Suprapubic skin (tissue), 4 donors: ENCODE results near the gene MLLT10. TPM values are rescaled to one million over a fixed set of nuclear protein-coding genes. Genes with fewer than 3 reads are reported as not detected.

ENCODE experiments used
- DNase-seq, 2 donors: peaks; one replicate each; pipeline ENCODE4 v3.0.0-alpha.2; 2019; ENCODE audit warnings: low spot score in 2 of 2
- H3K27ac ChIP-seq: fragments of 200-600 bp; sonication (generic); one replicate; pipeline ENCODE4 v1.5.1; 2019
- H3K27me3 ChIP-seq: fragments of 200-600 bp; sonication (generic); one replicate; pipeline ENCODE4 v1.5.1; 2019
- H3K36me3 ChIP-seq: fragments of 200-600 bp; sonication (generic); one replicate; pipeline ENCODE4 v1.5.1; 2019
- H3K4me1 ChIP-seq: fragments of 200-600 bp; sonication (generic); one replicate; pipeline ENCODE4 v1.5.1; 2019
- H3K4me3 ChIP-seq: fragments of 200-600 bp; sonication (generic); one replicate; pipeline ENCODE4 v1.5.1; 2019; ENCODE audit warnings: mild to moderate bottlenecking
- H3K9me3 ChIP-seq: fragments of 200-600 bp; sonication (generic); one replicate; pipeline ENCODE4 v1.5.1; 2019
- EP300 ChIP-seq: sonication (generic); formaldehyde crosslinking; IDR thresholded peaks from one replicate; pipeline ENCODE4 v1.6.1; 2017; ENCODE audit warnings: antibody characterized with exemption
- POLR2A ChIP-seq, 2 donors: fragments of 450-650 bp; IDR thresholded peaks; one replicate each; pipeline ENCODE4 v1.6.1; 2017; ENCODE audit warnings: antibody characterized with exemption in 2 of 2, mild to moderate bottlenecking in 2 of 2, moderate library complexity in 2 of 2
- POLR2AphosphoS5 ChIP-seq, 3 donors: sonication (generic); formaldehyde crosslinking; IDR thresholded peaks; one replicate each; pipeline ENCODE4 v1.6.1; 2017; ENCODE audit warnings: antibody characterized with exemption in 3 of 3
- WGBS: methylation state at CpG from one replicate; pipeline ENCODE4 v1.1.5; 2018; 5-methylcytosine and 5-hydroxymethylcytosine counted together
- total RNA-seq, 4 donors: library from RNA; depleted of rRNA; stranded (reverse); fragments of >200 nt; gene quantifications; one replicate each; pipeline ENCODE4 v1.1.0, GENCODE V29; 2016
- TF ChIP-seq, protein P1 (sequence below), 2 donors: fragments of 200-600 bp in 1 of 2; fragments of 450-650 bp in 1 of 2; sonication (generic) in 1 of 2; IDR thresholded peaks; one replicate each; pipeline ENCODE4 v1.5.1; 2016 to 2019; ENCODE audit warnings: antibody characterized with exemption in 2 of 2, mild to moderate bottlenecking in 1 of 2, moderate library complexity in 1 of 2

The MLLT10 gene
- total RNA-seq, 4 donors from 2014 or later, result 58.0 to 97.8 (median 64.4) TPM

DNA sequence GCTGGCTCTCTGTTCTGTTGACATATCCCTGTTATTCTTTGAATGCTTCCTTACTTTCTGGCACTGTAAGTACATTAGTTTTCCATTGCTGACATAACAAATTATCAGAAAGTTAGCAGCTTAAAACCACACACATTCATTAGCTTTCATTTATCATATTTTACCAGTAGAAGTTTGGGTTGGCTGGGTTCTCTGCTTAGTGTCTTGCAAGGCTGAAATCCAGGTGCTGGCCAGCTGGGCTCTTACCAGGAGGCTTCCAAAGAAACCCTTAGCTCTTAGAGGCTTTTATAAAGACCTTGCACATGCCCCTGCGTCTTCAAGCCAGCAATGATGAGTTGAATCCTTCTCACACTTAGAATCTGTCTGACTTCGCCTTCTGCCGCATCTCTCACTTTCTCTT is 160.6 kb downstream of the MLLT10 start:
- Histone ChIP-seq H3K4me3 (no peak overlapping the region), H3K27ac (no peak overlapping the region), H3K9me3 (peaks cover 4% of the 10 kb centered on the region), H3K36me3 (peaks cover 7% of the 10 kb centered on the region), H3K27me3 (no peaks in the 10 kb centered on the region), H3K4me1 (no peaks in the 10 kb centered on the region)
- TF ChIP-seq POLR2AphosphoS5 (IDR thresholded peaks at IDR 0.05) (no peak), POLR2A (IDR thresholded peaks at IDR 0.05) (no peak)
- TF ChIP-seq, protein P1, sequence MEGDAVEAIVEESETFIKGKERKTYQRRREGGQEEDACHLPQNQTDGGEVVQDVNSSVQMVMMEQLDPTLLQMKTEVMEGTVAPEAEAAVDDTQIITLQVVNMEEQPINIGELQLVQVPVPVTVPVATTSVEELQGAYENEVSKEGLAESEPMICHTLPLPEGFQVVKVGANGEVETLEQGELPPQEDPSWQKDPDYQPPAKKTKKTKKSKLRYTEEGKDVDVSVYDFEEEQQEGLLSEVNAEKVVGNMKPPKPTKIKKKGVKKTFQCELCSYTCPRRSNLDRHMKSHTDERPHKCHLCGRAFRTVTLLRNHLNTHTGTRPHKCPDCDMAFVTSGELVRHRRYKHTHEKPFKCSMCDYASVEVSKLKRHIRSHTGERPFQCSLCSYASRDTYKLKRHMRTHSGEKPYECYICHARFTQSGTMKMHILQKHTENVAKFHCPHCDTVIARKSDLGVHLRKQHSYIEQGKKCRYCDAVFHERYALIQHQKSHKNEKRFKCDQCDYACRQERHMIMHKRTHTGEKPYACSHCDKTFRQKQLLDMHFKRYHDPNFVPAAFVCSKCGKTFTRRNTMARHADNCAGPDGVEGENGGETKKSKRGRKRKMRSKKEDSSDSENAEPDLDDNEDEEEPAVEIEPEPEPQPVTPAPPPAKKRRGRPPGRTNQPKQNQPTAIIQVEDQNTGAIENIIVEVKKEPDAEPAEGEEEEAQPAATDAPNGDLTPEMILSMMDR (IDR thresholded peaks at IDR 0.05), result no peak
- WGBS, result 83% methylated on average over 3 of the region's 3 CpGs
- no peak for DNase-seq

DNA sequence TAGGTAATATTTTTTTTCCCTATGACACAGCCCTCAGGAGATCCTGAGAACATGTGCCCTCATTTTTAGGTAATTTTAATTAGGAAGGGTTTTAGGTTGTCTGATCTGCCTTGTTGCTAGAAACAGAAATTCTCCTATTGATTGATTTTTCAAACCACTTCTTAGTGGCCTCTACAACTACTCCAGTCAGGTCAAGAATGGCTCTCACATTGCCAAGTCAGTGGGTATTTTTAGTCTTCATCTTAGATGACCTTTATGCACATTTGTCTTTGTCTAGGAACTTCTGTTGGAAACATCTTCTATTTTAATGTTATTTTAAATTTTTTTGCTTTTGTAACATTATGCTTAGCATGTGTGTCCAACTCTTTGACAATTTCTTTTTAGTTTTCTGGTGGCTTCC is 162.3 kb downstream of the MLLT10 start:
- no peak overlapping the region for H3K27ac ChIP-seq
- H3K27me3 ChIP-seq, result no peaks in the 10 kb centered on the region
- no peak for DNase-seq
- H3K36me3 ChIP-seq, result peaks cover 12% of the 10 kb centered on the region
- no peak for TF ChIP-seq EP300
- TF ChIP-seq, protein P1 (IDR thresholded peaks at IDR 0.05), result no peak
- no peak for TF ChIP-seq POLR2AphosphoS5 (IDR thresholded peaks at IDR 0.05)
- TF ChIP-seq POLR2A (IDR thresholded peaks at IDR 0.05), result no peak
- no peak overlapping the region for H3K4me3 ChIP-seq
- H3K4me1 ChIP-seq, result no peaks in the 10 kb centered on the region
- peaks cover 19% of the 10 kb centered on the region for H3K9me3 ChIP-seq

DNA sequence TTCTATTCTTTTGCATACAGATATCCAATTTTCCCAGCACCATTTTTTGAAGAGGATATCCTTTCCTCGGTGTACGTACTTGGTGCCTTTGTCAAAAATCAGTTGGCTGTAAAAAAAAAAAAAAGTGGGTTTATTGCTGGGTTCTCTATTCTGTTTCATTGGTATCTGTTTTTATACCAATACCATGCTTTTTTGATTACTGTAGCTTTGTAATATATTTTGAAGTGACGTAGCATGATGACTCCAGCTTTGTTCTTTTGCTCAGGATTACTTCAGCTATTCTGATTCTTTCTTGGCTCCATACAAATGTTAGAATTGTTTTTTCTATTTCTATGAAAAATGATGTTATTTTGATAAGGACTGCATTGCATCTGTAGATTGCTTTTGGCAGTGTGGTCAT is 165.5 kb downstream of the MLLT10 start:
- no peak for DNase-seq

GRCh38 chr10:21700474-21700873 is 166.4 kb downstream of the MLLT10 start:
- H3K27me3 ChIP-seq, result no peaks in the 10 kb centered on the region
- no peak overlapping the region for H3K27ac ChIP-seq
- H3K36me3 ChIP-seq, result peaks cover 15% of the 10 kb centered on the region
- WGBS, result 99% methylated on average over 2 of the region's 2 CpGs
- H3K4me3 ChIP-seq, result no peak overlapping the region
- TF ChIP-seq POLR2A (IDR thresholded peaks at IDR 0.05) (no peak), POLR2AphosphoS5 (IDR thresholded peaks at IDR 0.05) (no peak), EP300 (no peak)
- TF ChIP-seq, protein P1 (IDR thresholded peaks at IDR 0.05), result no peak
- DNase-seq, result no peak
- peaks cover 19% of the 10 kb centered on the region for H3K9me3 ChIP-seq
- H3K4me1 ChIP-seq, result peaks cover 3% of the 10 kb centered on the region

More for the DNA sequence above, 165.5 kb downstream of the MLLT10 start:
- Histone ChIP-seq H3K27ac (no peak overlapping the region), H3K4me3 (no peak overlapping the region), H3K36me3 (peaks cover 8% of the 10 kb centered on the region), H3K4me1 (no peaks in the 10 kb centered on the region), H3K27me3 (no peaks in the 10 kb centered on the region), H3K9me3 (peaks cover 19% of the 10 kb centered on the region)
- WGBS, result over 99% methylated on average over 3 of the region's 3 CpGs
- TF ChIP-seq EP300 (no peak), POLR2A (IDR thresholded peaks at IDR 0.05) (no peak), POLR2AphosphoS5 (IDR thresholded peaks at IDR 0.05) (no peak)
- TF ChIP-seq, protein P1 (IDR thresholded peaks at IDR 0.05), result no peak

DNA sequence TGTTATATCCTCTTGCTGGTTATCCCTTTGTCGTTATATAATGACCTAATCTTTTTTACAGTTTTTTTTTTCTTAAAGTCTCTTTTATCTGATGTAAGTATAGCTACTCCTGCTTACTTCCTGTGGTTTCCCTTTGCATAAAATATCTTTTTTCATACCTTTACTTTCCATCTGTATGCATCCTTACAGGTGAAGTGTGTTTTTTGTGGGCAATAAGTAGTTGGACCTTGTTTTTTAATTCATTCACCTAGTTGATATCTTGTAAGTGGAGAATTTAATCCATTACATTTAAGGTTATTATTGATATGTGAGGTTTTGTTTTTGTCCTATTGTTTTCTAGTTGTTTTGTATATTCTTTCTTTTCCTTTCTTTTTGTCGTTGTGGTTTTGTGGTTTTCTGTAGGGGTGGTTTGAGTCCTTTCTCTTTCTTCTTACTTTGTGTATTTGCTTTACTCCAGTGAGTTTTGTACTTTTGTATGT is 168.6 kb downstream of the MLLT10 start:
- peaks cover 3% of the 10 kb centered on the region for H3K4me1 ChIP-seq
- no peak overlapping the region for H3K4me3 ChIP-seq
- TF ChIP-seq POLR2A (IDR thresholded peaks at IDR 0.05) (no peak), EP300 (no peak), POLR2AphosphoS5 (IDR thresholded peaks at IDR 0.05) (no peak)
- TF ChIP-seq, protein P1 (IDR thresholded peaks at IDR 0.05), result no peak
- peaks cover 15% of the 10 kb centered on the region for H3K36me3 ChIP-seq
- WGBS, result 63% methylated on average over 2 of the region's 2 CpGs
- peaks cover 19% of the 10 kb centered on the region for H3K9me3 ChIP-seq
- no peak for DNase-seq
- no peaks in the 10 kb centered on the region for H3K27me3 ChIP-seq
- no peak overlapping the region for H3K27ac ChIP-seq
